T-helper 17 cell (primary cell): ENCODE measurements around the gene S100B. TPM values are rescaled to one million over a fixed set of nuclear protein-coding genes. Genes with fewer than 3 reads are reported as not detected.
"Not testable (repeated sequence)": the region's sequence is repeated elsewhere in the genome, so short reads cannot be mapped to it uniquely, and the experiment has no call there.

Experiments used
- ATAC-seq: fragments of 150-1000 bp; cut with Tn5 transposase; 2 replicates; pipeline ENCODE4 v1.10.0; 2021; ENCODE audit warnings: mild to moderate bottlenecking, moderate library complexity
- DNase-seq, 3 donors: peaks; one replicate each; pipeline versions ENCODE4 v3.0.0 to v3.0.0-alpha.2; 2020 to 2021
- H3K9me3 ChIP-seq: one replicate; pipeline ENCODE4 v1.7.0; 2013; ENCODE audit warnings: low read length, mild to moderate bottlenecking; ENCODE audit not compliant: control insufficient read depth, poor library complexity, severe bottlenecking
- H3K27ac Mint-ChIP-seq: one replicate; pipeline ENCODE4 v1.8.0; 2022; ENCODE audit warnings: mild to moderate bottlenecking, moderate library complexity, mixed read lengths
- H3K27me3 Mint-ChIP-seq: one replicate; pipeline ENCODE4 v1.8.0; 2022; ENCODE audit warnings: mixed read lengths
- H3K36me3 Mint-ChIP-seq: one replicate; pipeline ENCODE4 v1.8.0; 2022; ENCODE audit warnings: low read depth, mixed read lengths
- H3K4me1 Mint-ChIP-seq: one replicate; pipeline ENCODE4 v1.8.0; 2022; ENCODE audit warnings: mild to moderate bottlenecking, mixed read lengths
- H3K4me3 Mint-ChIP-seq: one replicate; pipeline ENCODE4 v1.8.0; 2022; ENCODE audit warnings: mild to moderate bottlenecking, moderate library complexity, mixed read lengths
- total RNA-seq, 4 donors: library from RNA in 2 of 4; stranded (reverse) in 2 of 4; gene quantifications; one replicate each; pipeline ENCODE4 v1.2.3 and lab custom pipeline; 2022 to 2026

The S100B gene
- total RNA-seq, 2 donors from 2014 or later = not detected

DNA sequence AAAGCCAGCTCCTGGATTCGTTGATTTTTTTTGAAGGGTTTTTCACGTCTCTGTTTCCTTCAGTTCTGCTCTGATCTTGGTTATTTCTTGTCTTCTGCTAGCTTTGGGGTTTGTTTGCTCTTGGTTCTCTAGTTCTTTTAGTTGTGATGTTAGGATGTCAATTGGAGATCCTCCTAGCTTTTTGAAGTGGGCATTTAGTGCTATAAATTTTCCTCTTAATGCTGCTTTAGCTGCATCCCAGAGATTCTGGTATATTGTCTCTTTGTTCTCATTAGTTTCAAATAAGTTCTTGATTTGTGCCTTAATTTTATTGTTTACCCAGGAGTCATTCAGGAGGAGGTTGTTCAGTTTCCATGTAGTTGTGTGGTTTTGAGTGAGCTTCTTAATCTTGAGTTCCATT lies 25.5 kb downstream of the S100B start:
- DNase-seq, H3K9me3 ChIP-seq, H3K27ac Mint-ChIP-seq, H3K4me3 Mint-ChIP-seq, H3K4me1 Mint-ChIP-seq, H3K36me3 Mint-ChIP-seq, H3K27me3 Mint-ChIP-seq, ATAC-seq: not testable (repeated sequence)

DNA sequence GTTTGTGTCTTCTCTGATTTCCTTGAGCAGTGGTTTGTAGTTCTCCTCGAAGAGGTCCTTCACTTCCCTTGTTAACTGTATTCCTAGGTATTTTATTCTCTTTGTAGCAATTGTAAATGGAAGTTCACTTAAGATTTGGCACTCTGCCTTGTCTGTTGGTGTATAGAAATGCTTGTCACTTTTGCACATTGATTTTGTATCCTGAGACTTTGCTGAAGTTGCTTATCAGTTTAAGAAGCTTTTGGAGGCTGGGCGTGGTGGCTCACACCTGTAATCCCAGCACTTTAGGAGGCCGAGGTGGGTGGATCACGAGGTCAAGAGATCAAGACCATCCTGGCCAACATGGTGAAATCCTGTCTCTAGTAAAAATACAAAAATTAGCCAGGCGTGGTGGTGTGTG lies 27.1 kb downstream of the S100B start:
- H3K36me3 Mint-ChIP-seq, H3K27ac Mint-ChIP-seq, H3K9me3 ChIP-seq, H3K27me3 Mint-ChIP-seq, DNase-seq, ATAC-seq, H3K4me1 Mint-ChIP-seq, H3K4me3 Mint-ChIP-seq: not testable (repeated sequence)

DNA sequence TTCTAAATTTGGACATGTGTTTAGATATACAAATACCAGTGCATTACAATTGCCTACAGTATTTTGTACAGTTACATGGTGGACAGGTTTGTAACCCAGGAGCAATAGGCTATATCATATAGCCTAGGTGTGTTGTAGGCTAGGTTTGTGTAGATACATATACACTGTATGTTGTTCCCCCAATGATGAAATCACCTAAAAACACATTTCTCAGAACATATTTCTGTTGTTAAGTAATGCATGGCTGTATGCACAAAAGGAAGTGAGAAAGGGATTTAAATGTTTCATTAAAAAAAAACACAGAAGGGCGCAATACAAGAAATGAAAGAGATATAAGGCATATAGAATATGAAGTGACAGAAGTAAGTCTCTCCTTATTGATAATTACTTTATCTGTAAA lies 32.0 kb downstream of the S100B start:
- H3K27ac Mint-ChIP-seq = no peak overlapping the region
- H3K4me1 Mint-ChIP-seq = peaks cover 5% of the 10 kb centered on the region

DNA sequence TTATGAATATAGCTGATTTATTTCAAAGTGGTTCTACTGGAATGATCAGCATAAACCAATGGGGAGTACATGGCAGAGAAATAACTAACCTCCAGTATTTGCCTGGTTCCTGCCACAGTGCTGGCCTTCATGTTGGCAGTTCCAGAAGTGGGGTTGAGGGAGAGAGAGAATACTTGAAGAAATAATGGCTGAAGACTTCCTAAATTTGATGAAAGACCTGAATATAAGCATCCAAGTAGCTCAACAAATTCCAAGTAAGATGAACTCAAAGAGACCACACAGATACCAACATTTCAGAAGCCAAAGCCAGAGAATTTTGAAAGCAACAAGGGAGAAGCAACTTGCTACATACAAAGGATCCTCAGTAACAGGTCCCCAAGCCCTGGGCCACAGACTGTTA lies 34.3 kb downstream of the S100B start:
- H3K4me1 Mint-ChIP-seq = peaks cover 7% of the 10 kb centered on the region
- H3K27me3 Mint-ChIP-seq = no peaks in the 10 kb centered on the region
- ATAC-seq (no peak), DNase-seq (no peak)
- no peak overlapping the region for H3K27ac Mint-ChIP-seq
- H3K4me3 Mint-ChIP-seq = no peak overlapping the region
- peaks cover 11% of the 10 kb centered on the region for H3K36me3 Mint-ChIP-seq
- no peaks in the 10 kb centered on the region for H3K9me3 ChIP-seq

More for the DNA sequence above, 32.0 kb downstream of the S100B start:
- Mint-ChIP-seq H3K4me3 (no peak overlapping the region), H3K27me3 (no peaks in the 10 kb centered on the region), H3K36me3 (peaks cover 7% of the 10 kb centered on the region)
- no peak for DNase-seq
- H3K9me3 ChIP-seq = no peaks in the 10 kb centered on the region
- no peak for ATAC-seq

DNA sequence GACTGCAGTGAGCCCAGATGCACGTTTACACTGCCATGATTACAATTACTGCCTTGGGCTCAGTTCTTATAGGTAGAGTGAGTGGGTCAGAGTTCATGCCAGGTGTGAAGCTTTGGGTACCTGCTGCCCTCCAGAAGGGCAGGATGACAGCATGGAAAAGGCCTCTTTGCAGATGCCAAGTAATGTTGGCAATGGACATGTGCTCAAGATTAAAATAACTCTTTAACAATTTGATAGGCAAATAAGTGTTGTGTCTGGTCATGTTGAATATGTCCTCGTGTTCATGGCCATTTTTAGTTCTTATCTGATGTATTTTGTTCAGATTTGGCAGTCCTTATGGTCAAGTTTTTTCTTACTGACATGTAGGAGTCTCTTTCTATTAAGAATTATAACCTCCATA lies 34.8 kb downstream of the S100B start:
- Mint-ChIP-seq H3K36me3 (peaks cover 11% of the 10 kb centered on the region), H3K27ac (no peak overlapping the region), H3K4me3 (no peak overlapping the region), H3K4me1 (peaks cover 3% of the 10 kb centered on the region), H3K27me3 (no peaks in the 10 kb centered on the region)
- ATAC-seq (no peak), DNase-seq (no peak)
- H3K9me3 ChIP-seq = no peaks in the 10 kb centered on the region

DNA sequence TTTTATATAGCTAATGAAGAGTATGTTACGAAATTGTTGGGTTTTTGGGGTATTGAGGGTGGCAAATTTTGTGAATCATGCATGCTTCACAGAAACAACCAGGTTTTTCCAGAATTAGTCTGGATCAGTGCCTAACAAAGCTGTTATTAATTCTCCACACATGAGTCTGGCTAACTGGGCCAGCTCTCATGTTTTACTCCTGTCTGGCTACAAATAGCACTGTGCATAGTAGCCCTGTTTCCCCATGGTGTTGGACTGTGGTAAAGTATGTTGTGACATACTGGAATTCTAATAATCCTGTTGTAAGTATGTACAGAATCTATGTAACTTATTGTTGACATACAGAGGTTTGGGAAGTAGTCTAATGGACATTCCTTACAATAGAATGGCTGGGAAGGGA lies 35.8 kb downstream of the S100B start:
- DNase-seq (no peak), ATAC-seq (no peak)
- H3K27me3 Mint-ChIP-seq = no peaks in the 10 kb centered on the region
- H3K4me1 Mint-ChIP-seq = peaks cover 4% of the 10 kb centered on the region
- H3K9me3 ChIP-seq = no peaks in the 10 kb centered on the region
- no peak overlapping the region for H3K4me3 Mint-ChIP-seq
- H3K36me3 Mint-ChIP-seq = peaks cover 11% of the 10 kb centered on the region
- H3K27ac Mint-ChIP-seq = no peak overlapping the region

DNA sequence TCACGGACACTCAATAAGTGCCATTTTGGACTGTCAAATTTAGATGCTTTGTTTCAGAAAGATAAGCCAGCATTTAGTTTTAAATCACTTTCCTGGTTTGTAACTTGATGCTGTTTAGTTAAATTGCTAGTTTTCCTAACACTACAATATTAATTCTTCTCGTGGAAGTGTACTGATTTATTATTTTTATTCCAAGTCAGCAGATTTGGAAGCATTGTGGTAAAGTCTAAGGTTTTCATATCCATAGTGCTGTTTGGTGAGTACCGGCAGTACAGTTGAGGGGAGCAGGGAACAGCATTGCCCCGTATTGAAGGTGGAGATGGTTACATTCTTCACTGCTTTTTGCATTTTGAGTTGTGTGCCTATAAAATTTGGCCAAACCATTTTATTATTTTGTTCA lies 36.3 kb downstream of the S100B start:
- Mint-ChIP-seq H3K36me3 (peaks cover 11% of the 10 kb centered on the region), H3K4me1 (peaks cover 4% of the 10 kb centered on the region), H3K27me3 (no peaks in the 10 kb centered on the region), H3K4me3 (no peak overlapping the region), H3K27ac (no peak overlapping the region)
- no peak for ATAC-seq
- no peak for DNase-seq
- no peaks in the 10 kb centered on the region for H3K9me3 ChIP-seq

DNA sequence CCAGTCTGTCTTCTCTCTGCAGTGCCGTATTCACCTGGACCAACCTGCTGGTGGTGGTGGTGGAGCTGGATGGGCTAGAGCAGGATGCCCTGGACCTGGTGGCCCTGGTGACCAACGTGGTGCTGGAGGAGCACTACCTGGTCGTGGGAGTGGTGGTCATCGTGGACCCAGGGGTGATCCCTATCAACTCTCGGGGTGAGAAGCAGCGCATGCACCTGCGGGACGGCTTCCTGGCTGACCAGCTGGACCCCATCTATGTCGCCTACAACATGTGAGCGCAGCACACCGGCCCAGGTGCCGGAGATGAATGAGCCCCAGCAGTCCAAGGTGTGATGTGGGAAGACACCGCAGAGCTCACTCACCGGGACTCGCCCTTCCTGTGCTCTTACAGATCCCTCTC lies 37.5 kb downstream of the S100B start:
- Mint-ChIP-seq H3K4me1 (peaks cover 4% of the 10 kb centered on the region), H3K4me3 (no peak overlapping the region), H3K27me3 (no peaks in the 10 kb centered on the region), H3K27ac (no peak overlapping the region), H3K36me3 (peaks cover 14% of the 10 kb centered on the region)
- no peaks in the 10 kb centered on the region for H3K9me3 ChIP-seq
- no peak for ATAC-seq
- no peak for DNase-seq

DNA sequence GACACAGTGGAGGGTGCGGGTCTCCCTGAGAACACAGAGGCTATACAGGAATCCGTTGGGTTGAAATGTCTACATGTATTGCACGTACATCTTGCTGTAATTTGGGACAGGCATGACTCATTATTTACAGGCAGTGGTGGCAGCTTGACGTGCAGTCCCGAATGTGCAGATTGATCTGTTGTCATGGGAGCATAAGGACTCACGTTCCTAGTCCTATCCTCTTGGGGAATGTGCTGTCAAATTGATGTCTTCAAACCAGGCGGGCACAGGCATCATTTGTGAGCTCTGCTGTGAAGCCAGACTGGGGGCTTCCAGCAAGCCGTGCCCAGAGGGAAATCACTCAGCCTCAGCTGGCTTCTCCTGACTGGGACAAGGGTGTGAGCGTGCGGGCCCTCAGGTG lies 40.5 kb downstream of the S100B start:
- no peak overlapping the region for H3K27ac Mint-ChIP-seq
- no peak for DNase-seq
- H3K4me1 Mint-ChIP-seq = peaks cover 24% of the 10 kb centered on the region
- H3K36me3 Mint-ChIP-seq = peaks cover 11% of the 10 kb centered on the region
- H3K9me3 ChIP-seq = no peaks in the 10 kb centered on the region
- no peak overlapping the region for H3K4me3 Mint-ChIP-seq
- H3K27me3 Mint-ChIP-seq = no peaks in the 10 kb centered on the region
- no peak for ATAC-seq

DNA sequence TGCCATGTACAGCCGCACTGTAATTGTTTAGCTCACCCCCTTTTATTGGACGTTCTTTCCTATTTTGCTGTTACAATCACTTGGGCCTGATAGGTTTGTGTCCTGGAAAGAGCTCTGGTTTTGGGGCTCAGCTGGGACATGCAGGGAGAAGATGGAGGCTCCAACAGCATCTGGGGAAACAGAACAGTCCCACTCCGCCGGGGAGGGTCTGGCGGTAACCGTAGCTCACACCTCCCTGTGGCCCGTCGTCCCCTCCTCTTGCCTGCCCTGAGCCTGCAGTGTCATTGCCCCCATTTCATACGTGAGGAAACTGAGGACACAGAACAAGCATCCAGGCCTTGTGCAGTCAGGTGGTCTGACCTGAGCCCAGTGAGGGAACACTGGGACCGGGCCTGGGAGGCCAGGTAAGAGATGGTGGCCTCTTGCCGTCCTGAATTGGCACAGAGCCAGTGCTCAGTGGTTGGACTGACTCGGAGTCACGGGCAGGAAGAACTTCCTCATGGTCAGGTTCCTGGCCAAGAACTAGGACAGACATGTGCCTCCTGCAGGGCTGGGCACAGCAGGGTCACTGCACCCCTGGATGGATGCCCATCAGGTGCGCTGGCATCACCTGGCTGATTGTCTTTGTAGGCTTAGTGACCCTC lies 41.8 kb downstream of the S100B start:
- peaks cover 29% of the 10 kb centered on the region for H3K4me1 Mint-ChIP-seq
- H3K9me3 ChIP-seq = no peaks in the 10 kb centered on the region
- peak overlapping the region; percentile 82 for H3K27ac Mint-ChIP-seq
- H3K27me3 Mint-ChIP-seq = no peaks in the 10 kb centered on the region
- H3K36me3 Mint-ChIP-seq = peaks cover 11% of the 10 kb centered on the region
- DNase-seq (no peak), ATAC-seq (no peak)
- no peak overlapping the region for H3K4me3 Mint-ChIP-seq

DNA sequence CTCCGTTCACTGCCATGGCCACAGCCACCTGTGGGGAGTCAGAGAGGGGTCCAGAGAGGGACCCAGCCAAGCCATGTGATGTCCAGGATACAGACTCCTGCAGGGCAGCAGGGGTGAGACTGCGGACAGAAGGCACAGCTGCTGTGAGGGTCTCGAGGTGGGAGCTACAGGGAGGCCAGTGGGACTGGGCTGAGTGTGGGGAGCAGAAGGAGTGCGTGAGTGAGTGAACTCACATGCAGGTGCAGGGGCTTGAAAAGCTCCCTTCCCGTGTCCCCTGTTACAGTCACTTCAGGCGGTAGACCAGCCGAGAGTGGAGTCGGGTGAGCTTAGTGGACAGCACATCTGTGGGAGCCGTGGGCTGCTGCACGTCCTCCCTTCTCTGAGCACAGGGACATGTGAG lies 42.4 kb downstream of the S100B start:
- peak overlapping the region; percentile 82 for H3K27ac Mint-ChIP-seq
- no peaks in the 10 kb centered on the region for H3K9me3 ChIP-seq
- H3K4me1 Mint-ChIP-seq = peaks cover 29% of the 10 kb centered on the region
- H3K36me3 Mint-ChIP-seq = peaks cover 11% of the 10 kb centered on the region
- peak overlapping the region; percentile 52 for H3K4me3 Mint-ChIP-seq
- no peak for ATAC-seq
- H3K27me3 Mint-ChIP-seq = no peaks in the 10 kb centered on the region
- no peak for DNase-seq

DNA sequence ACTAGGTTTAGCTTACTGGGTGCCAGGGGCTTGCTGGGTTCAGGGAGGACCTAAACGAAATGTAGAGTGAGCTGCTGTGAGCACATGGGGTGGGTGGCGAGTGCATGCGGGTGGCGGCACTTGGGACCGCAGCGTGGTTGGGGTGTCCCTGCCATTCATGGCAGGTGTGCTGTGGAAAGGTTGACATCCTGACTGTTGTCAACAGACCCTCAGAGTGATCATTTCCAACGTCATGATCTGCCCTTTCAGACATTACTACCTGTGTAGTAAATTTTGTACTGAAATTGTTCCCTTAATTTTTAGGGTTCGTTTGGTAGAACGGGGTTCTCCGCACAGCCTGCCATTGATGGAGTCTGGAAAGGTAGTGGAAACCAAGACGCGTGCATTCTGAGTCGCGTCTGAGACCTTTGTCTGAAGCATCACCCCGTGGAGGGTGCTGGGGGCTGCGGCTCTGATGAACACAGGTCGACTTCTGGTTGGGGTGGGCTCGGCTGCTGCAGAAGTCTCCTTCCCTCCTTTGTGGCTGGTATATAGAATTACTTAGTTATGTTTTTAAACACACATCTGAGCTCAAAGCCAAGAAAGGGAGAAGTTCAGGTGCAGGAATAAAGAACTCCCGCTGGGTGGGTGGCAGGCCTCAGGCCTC lies 43.3 kb downstream of the S100B start:
- peaks cover 11% of the 10 kb centered on the region for H3K36me3 Mint-ChIP-seq
- H3K27me3 Mint-ChIP-seq = no peaks in the 10 kb centered on the region
- H3K9me3 ChIP-seq = no peaks in the 10 kb centered on the region
- peak overlapping the region; percentile 82 for H3K27ac Mint-ChIP-seq
- ATAC-seq (no peak), DNase-seq (no peak)
- no peak overlapping the region for H3K4me3 Mint-ChIP-seq
- peaks cover 31% of the 10 kb centered on the region for H3K4me1 Mint-ChIP-seq

DNA sequence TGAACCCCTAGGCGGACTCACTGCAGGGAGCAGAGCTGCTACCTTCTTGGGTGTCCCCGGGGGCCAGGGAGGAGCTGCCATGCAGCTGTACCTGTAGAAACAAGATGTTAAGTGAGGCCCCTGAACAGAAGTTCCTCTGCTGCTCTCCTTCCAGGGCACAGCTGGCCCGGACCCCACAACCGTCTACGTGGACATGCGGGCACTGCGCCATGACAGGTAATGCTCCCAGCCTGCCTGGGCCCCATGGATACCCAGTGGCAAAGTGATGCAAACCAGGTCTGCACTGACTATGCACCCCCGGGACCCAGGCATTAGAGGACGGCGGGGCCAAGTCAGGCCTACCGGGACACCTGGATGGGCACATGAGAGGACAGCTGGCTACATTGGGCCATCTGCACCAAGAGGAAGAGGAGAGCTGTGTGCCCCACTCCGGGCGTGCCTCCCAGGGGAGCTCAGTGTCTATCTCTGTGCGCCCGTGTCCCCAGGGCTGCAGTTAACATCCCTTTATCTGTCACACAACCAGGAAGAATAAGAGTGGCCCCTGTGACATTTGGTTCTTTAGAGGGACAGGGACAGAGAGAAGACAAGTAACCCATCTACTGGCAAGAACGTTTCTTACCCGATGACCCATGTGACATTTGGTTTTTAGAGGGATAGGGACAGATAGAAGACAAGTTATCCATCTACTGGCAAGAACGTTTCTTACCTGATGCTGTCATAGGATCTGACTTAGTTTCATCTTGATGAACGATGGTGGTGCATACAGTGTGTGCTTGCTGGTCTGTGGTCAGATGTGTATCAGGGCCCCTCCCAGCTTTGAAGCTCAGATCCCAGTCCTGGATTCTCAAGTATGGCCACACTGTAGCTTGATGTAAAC lies 44.1 kb downstream of the S100B start:
- Mint-ChIP-seq H3K27me3 (no peaks in the 10 kb centered on the region), H3K27ac (peak overlapping the region; percentile 99), H3K4me3 (peak overlapping the region; percentile 92), H3K4me1 (peaks cover 28% of the 10 kb centered on the region), H3K36me3 (peaks cover 7% of the 10 kb centered on the region)
- ATAC-seq (no peak), DNase-seq (no peak)
- no peaks in the 10 kb centered on the region for H3K9me3 ChIP-seq
